Measurements from ENCODE around the gene DYNC1H1. TPM values are rescaled to one million over a fixed set of nuclear protein-coding genes. Genes with fewer than 3 reads are reported as not detected.

Gene DYNC1H1
- total RNA-seq, 1 experiment from 2014 or later, result 361 TPM

- TF ChIP-seq, protein P1, sequence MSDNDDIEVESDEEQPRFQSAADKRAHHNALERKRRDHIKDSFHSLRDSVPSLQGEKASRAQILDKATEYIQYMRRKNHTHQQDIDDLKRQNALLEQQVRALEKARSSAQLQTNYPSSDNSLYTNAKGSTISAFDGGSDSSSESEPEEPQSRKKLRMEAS (IDR thresholded peaks at IDR 0.05), result no peak
- TF ChIP-seq REST (IDR thresholded peaks at IDR 0.05; ENCODE audit: low read depth) (no peak), FOSL1 (IDR thresholded peaks at IDR 0.05; ENCODE audit: low read depth) (no peak), POLR2AphosphoS5 (IDR thresholded peaks at IDR 0.05; ENCODE audit: low read depth, low read length) (no peak), EZH2 (IDR thresholded peaks at IDR 0.05) (no peak)
Measured at GRCh38 chr14:102035914-102036313, 71.5 kb downstream of the DYNC1H1 start (continued).

GRCh38 chr14:102037686-102038085 is 73.3 kb downstream of the DYNC1H1 start:
- no peaks in the 10 kb centered on the region for H3K9me3 ChIP-seq (ENCODE audit: control insufficient read depth in 1 of 2, insufficient read depth in 1 of 2, low read depth in 1 of 2, low read length in 2 of 2)
- POLR2A ChIA-PET, result no interaction called here
- no peak for TF ChIP-seq SRF (IDR thresholded peaks at IDR 0.05; ENCODE audit: low read depth)
- TF ChIP-seq, protein P1 (IDR thresholded peaks at IDR 0.05), result no peak
- TF ChIP-seq EGR1 (IDR thresholded peaks at IDR 0.05; ENCODE audit: low read depth), result no peak
- no peak for TF ChIP-seq ZFX (IDR thresholded peaks at IDR 0.05)
- TF ChIP-seq EZH2 (IDR thresholded peaks at IDR 0.05), result no peak
- no peak for TF ChIP-seq ELF1 (IDR thresholded peaks at IDR 0.05; ENCODE audit: borderline replicate concordance, low read depth)
- TF ChIP-seq SP1 (IDR thresholded peaks at IDR 0.05; ENCODE audit: low read depth), result no peak
- TF ChIP-seq FOSL1 (IDR thresholded peaks at IDR 0.05; ENCODE audit: low read depth), result no peak
- TF ChIP-seq ATF3 (IDR thresholded peaks at IDR 0.05), result no peak
- no peak for TF ChIP-seq POLR2AphosphoS5 (IDR thresholded peaks at IDR 0.05; ENCODE audit: low read depth, low read length)
- TF ChIP-seq CEBPB (IDR thresholded peaks at IDR 0.05; ENCODE audit: low read depth), result no peak
- TF ChIP-seq RAD21 (IDR thresholded peaks at IDR 0.05; ENCODE audit: low read depth), result no peak
- TF ChIP-seq, protein P2, sequence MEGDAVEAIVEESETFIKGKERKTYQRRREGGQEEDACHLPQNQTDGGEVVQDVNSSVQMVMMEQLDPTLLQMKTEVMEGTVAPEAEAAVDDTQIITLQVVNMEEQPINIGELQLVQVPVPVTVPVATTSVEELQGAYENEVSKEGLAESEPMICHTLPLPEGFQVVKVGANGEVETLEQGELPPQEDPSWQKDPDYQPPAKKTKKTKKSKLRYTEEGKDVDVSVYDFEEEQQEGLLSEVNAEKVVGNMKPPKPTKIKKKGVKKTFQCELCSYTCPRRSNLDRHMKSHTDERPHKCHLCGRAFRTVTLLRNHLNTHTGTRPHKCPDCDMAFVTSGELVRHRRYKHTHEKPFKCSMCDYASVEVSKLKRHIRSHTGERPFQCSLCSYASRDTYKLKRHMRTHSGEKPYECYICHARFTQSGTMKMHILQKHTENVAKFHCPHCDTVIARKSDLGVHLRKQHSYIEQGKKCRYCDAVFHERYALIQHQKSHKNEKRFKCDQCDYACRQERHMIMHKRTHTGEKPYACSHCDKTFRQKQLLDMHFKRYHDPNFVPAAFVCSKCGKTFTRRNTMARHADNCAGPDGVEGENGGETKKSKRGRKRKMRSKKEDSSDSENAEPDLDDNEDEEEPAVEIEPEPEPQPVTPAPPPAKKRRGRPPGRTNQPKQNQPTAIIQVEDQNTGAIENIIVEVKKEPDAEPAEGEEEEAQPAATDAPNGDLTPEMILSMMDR (IDR thresholded peaks at IDR 0.05 in 2 of 3, conservative IDR thresholded peaks at IDR 0.05 in 1 of 3; ENCODE audit: borderline replicate concordance in 1 of 3, insufficient read depth in 1 of 3, low read depth in 2 of 3, low read length in 2 of 3), result no peak
- no peak for TF ChIP-seq EZH2phosphoT487 (IDR thresholded peaks at IDR 0.05; ENCODE audit: borderline replicate concordance)
- TF ChIP-seq YY1 (IDR thresholded peaks at IDR 0.05; ENCODE audit: extremely low read depth, insufficient replicate concordance, low read depth, low read length), result no peak
- no peak for TF ChIP-seq ZBTB33 (IDR thresholded peaks at IDR 0.05; ENCODE audit: extremely low read depth, insufficient replicate concordance, low read length)

More at GRCh38 chr14:102037686-102038085, 73.3 kb downstream of the DYNC1H1 start:
- DNase-seq (ENCODE audit: low read depth, low spot score) (no peak), ATAC-seq (no peak)
- no peak overlapping the region for H3K4me2 ChIP-seq (ENCODE audit: low read length)
- no peak overlapping the region for H3K9ac ChIP-seq (ENCODE audit: low read length)
- no TSS peak for BruUV-seq (replicated peaks)
- RAD21 ChIA-PET (ENCODE audit: low non-redundant PET in 1 of 2, low total read pairs in 2 of 2, uncharacterized antibody in 2 of 2, unreplicated experiment in 2 of 2), result no interaction called here
- H3K36me3 ChIP-seq (ENCODE audit: control insufficient read depth in 1 of 2, insufficient read depth in 2 of 2, low read length in 2 of 2), result peaks cover 75 to 83% of the 10 kb centered on the region in 2 experiments
- H3K79me2 ChIP-seq (ENCODE audit: insufficient read depth, low read length), result no peaks in the 10 kb centered on the region
- H3K27ac ChIP-seq (ENCODE audit: low read depth, low read length), result no peak overlapping the region
- no peak overlapping the region for H3K4me3 ChIP-seq (replicated peaks in 1 of 2; ENCODE audit: low read depth in 1 of 2, low read length in 2 of 2)
- no peaks in the 10 kb centered on the region for H4K20me1 ChIP-seq (ENCODE audit: insufficient read depth)
- CTCF ChIA-PET, result interaction anchor here (1.3 kb wide), 1 partner anchor 9 kb away, joined by 4 read pairs; no protein-coding TSS in a partner anchor
- H3K27me3 ChIP-seq (ENCODE audit: insufficient read depth, low read length), result no peaks in the 10 kb centered on the region
- H3K9me2 ChIP-seq (ENCODE audit: insufficient read depth), result no peaks in the 10 kb centered on the region
- intact Hi-C loops (cut with micrococcal nuclease), result loop anchor here (5.0 kb wide), 1 partner anchor 35 kb away; no protein-coding TSS in a partner anchor
- H3K4me1 ChIP-seq (ENCODE audit: control insufficient read depth in 1 of 2, insufficient read depth in 2 of 2, low read length in 2 of 2), result no peaks in the 10 kb centered on the region
- H2AFZ ChIP-seq (ENCODE audit: low read depth, low read length, poor library complexity, severe bottlenecking), result no peak overlapping the region

All from HCT116 (cell line).